Renal cortical epithelial cell (primary cell): ENCODE results near the gene LYSET. TPM values are rescaled to one million over a fixed set of nuclear protein-coding genes. Genes with fewer than 3 reads are reported as not detected.
"Not testable (repeated sequence)": the region's sequence is repeated elsewhere in the genome, so short reads cannot be mapped to it uniquely, and the experiment has no call there.

Experiments used
- DNase-seq: peaks from one replicate; pipeline ENCODE4 v3.0.0-alpha.2; 2011; ENCODE audit warnings: low read depth
- total RNA-seq: library from RNA; depleted of rRNA; stranded (reverse); fragments of >200 nt; gene quantifications from 2 replicates; pipeline ENCODE4 v1.2.3, GENCODE V29; 2014

The LYSET gene
- total RNA-seq, 1 donor from 2014 or later, result 15.9 TPM

DNA sequence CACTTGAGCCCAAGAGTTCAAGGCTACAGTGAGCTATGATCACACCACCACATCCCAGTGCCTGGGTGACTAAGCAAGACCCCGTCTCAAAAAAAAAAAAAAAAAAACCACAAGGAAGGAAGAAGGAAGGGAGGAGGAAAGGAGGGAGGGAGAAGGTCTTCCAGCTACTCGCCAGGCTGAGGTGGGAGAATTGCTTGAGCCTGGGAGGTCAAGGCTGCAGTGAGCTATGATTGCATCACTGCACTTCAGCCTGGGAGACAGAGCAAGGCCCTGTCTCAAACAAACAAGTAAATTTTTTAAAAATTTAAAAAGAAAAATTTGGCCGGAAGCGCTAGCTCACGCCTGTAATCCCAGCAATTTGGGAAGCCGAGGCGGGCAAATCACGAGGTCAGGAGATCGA is 16.5 kb upstream of the LYSET start:
- peak; percentile 58 for DNase-seq

DNA sequence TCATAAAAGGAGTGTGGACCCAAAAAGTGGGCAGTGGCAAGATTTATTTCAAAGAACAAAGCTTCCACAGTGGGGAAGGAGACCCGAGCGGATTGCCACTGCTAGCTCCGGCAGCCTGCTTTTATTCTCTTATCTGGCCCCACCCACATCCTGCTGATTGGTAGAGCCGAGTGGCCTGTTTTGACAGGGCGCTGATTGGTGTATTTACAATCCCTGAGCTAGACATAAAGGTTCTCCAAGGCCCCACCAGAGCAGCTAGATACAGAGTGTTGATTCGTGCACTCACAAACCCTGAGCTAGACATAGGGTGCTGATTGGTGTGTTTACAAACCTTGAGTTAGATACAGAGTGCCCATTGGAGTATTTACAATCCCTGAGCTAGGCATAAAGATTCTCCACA is 15.5 kb upstream of the LYSET start:
- not testable (repeated sequence) for DNase-seq

DNA sequence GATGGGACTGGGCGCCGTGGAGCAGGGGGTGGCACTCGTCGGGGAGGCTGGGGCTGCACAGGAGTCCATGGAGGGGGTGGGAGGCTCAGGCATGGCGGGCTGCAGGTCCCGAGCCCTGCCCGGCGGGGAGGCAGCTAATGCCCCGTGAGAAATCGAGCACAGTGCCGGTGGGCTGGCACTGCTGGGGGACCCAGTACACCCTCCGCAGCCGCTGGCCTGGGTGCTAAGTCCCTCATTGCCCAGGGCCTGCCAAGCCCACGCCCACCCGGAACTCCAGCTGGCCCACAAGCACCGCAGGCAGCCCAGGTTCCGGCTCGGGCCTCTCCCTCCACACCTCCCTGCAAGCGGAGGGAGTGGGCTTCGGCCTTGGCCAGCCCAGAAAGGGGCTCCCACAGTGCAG is 15.0 kb upstream of the LYSET start:
- not testable (repeated sequence) for DNase-seq

DNA sequence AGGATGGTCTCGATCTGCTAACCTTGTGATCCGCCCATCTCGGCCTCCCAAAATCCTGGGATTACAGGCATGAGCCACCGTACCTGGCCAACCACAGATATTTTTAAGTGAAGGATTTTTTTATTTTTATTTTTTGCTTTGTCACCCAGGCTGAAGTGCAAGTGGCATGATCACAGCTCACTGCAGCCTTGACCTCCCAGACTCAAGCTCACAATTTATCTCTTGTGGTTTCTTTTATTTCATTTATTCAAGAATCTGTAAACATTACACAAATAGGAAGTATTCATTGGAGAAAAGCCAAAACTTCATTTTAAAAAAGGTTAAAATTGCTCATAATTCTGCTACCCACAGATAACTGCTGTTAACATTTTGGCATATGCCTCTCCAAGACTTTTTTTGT is 13.7 kb upstream of the LYSET start:
- no peak for DNase-seq

DNA sequence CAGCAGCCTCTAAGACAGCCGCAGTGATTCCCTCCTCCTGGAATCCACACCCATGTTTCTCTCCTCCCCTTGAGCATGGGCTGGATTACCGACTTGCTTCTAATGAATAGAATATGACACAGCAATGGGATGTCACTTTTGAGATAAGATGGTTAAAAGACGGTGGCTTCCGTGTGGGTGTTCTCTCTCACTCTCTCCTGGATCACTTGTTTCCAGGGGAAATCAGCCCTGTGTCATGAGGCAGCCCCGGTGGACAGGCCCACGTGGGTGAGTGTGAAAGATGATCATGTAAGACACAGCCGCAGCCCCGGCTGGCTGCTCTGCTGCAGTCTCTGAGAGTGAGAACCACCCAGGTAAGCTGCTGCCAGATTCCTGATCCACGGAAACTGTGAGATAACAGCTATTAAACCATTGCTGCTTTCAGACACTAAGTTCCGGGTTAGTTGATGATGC is 11.1 kb upstream of the LYSET start:
- DNase-seq, result peak; percentile 30

DNA sequence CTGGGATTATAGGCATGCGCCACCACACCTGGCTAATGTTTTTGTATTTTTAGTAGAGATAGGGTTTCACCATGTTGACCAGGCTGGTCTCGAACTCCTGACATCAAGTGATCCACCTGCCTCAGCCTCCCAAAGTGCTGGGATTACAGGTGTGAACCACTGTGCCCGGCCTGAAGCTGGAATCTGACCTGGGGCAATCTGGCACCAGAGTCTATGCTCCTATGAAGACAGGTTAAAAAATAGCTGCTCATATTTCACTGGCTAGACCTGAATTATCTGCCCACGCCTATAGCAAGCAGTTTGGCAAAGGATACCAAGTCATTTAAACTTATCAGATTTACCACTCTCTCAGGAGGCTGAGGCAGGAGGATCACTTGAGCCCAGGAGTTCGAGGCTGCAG is 10.4 kb upstream of the LYSET start:
- not testable (repeated sequence) for DNase-seq

DNA sequence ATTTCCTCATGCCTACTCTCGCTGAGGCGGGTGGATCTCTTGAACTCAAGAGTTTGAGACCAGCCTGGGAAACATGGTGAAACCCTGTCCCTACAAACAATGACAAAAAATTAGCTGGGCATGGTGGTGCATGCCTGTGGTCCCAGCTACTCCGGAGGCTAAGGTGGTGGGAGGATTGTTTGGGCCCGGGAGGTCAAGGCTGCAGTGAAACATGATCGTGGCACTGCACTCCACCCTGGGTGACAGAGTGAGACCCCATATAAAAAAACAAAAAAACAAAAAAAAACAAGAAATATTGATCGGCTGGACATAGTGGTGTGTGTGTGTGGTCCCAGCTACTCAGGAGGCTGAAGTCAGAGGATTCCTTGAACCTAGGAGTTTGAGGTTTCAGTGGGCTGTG is 9.6 kb upstream of the LYSET start:
- no peak for DNase-seq

DNA sequence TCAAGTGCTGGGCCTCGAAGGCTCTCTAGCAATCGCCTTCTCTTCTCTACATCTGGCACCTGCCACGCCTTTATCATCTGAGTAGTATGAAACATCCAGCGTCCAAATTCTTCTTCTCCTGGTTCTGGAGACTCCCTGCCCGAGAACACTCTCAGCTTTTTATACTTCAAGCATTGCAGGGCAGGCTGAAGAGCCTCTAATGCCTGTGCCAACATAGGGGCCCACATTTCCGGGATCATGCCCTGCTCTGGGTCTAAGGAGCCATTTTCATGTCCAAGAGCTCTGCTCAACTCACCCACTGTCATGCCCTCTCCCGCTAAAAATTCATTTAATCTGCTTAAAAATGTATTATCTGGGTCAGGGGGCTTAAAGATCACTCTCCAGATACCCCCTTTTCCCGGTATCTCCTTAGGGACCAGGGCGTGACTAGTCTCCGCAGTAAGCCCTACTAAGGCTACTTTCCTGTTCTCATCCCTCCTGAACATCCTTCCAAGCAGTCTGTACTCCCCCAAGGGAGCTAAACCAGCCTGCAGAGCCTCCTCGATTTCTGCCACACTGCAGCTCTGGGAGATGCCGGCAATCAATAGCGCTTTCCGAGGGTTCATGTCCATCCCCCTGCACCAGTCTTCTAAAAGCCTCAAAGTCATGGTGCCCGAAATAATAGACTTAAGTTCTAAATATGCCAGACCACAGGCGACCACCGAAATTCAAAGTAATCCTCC is 1.4 kb upstream of the LYSET start:
- no peak for DNase-seq

DNA sequence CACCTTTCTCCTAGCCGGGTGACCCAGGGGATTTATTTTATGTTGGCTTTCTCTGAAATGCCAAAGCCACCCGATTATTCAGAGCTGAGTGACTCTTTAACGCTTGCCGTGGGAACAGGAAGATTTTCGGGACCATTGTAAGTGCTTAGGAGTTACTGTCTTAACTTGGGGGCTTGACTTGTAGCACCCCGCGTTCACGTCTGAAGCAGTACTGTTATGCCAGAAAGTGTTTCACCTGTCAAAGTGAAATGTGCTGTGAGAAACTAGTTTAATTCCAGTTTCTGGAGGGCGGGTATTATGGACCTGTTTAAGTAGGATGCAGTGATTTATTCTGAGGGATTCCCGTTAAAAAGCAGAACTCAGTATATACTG is 218 bp downstream of the LYSET start:
- DNase-seq, result peak; percentile 33

DNA sequence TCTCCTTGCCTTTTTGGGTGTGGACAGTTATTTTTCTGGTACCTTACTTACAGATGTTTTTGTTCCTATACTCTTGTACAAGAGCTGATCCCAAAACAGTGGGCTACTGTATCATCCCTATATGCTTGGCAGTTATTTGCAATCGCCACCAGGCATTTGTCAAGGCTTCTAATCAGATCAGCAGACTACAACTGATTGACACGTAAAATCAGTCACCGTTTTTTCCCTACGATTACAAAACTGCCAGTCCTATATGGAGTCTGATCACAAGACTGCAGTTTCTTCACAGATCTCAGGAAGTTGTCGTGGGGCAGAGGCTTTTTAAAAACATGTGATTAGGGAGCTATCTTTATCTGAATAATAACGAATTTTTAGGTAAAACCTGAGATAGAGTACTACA is 1.3 kb downstream of the LYSET start:
- DNase-seq, result no peak

DNA sequence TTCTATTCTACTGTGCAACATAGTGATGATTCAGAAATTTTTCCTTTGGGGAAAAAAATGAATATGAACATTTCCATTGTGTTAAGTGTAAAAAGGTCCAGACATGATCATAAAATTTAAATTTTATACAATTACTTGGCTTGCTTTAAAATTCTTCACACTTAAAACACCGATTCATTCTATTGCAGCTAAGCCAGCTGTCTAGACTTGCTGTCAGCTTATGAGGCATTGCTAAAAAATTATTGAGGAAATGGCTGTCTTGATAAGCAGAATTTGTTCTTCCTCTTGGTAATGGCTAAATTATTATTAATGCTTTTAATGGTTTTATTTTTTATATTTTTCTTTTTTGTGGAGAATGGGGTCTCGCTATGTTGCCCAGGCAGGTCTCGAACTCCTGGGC is 1.8 kb downstream of the LYSET start:
- no peak for DNase-seq

DNA sequence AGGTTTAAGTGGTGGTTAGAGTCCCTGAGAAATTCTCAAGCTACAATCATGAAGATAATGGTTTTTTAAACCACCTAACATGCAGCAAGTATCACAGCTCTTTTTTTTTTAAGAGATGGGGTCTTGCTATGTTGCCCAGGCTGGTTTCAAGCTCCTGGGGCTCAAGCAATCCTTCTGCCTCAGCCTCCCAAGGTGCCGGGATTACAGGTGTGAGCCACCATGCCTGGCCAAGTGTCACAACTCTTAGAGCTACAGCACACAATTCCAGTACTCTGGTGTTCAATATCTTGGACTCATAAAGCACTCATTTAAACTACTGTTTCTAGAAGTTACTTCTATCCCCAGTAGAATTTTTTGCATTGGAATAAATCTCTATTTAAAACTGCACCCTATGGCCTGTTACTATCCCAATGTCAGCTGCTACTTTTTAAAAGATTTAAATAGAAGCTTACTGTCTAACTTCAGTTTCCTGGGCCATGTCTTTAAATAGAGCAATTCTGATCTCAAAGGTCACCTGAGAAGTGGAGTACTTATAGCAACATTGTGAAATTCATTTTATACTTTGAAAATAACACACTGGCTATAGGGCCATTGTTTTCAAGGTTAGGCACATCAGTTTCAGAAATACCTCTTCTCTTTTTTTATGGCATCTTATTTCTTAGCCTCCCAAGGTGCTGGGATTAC is 10.3 kb downstream of the LYSET start:
- no peak for DNase-seq

DNA sequence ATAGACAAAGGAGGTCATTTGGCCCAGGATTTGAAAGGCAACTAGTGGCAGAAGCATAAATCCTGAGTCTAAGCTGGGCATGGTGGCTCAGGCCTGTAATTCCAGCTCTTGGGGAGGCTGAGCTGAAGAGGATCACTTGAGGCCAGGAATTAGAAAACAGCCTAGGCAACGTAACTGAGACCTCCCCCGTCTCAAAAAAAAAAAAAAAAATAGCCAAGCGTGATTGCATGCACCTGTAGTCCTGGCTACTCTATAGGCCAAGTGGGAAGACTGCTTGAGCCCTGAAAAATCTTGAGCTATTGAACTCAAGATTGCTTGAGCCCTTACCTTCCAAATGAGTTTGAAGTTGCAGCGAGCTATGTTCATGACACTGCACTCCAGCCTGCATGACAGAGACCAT is 13.9 kb downstream of the LYSET start:
- DNase-seq, result no peak

DNA sequence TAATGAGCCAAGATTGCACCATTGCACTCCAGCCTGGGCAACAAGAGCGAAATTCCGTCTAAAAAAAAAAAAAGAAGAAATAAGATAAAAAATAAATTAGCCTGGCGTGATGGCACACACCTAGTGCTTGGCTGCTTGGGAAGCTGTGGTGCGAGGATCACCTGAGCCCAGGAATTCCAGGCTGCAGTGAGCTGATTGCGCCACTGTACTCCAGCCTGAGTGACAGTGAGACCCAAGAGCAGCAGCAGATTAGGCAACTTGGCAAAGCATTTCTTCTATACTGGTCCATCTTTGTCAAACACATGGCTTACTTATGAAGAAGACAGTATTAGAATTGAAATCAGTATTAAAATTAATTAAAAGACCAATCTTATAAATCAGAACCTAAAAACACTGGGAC is 15.4 kb downstream of the LYSET start:
- no peak for DNase-seq

DNA sequence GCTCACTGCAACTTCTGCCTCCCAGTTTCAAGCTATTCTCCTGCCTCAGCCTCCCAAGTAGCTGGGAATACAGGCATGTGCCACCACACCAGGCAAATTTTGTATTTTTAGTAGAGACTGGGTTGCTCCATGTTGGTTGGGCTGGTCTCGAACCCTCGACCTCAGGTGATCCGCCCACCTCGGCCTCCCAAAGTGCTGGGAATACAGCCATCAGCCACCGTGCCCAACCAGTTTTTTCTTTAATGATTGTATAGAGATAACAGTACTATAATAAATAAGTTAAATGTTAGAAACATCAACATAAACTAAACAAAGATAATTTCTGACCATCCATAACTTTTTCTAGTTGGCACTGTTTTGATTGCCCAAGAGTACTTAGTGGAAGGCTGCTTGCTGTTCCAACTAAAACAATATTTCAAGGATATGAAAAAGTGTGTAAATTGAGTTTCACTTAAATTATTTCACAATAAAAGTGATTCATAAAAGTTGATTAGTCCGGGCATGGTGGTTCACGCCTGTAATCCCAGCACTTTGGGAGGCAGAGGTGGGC is 16.1 kb downstream of the LYSET start:
- no peak for DNase-seq

DNA sequence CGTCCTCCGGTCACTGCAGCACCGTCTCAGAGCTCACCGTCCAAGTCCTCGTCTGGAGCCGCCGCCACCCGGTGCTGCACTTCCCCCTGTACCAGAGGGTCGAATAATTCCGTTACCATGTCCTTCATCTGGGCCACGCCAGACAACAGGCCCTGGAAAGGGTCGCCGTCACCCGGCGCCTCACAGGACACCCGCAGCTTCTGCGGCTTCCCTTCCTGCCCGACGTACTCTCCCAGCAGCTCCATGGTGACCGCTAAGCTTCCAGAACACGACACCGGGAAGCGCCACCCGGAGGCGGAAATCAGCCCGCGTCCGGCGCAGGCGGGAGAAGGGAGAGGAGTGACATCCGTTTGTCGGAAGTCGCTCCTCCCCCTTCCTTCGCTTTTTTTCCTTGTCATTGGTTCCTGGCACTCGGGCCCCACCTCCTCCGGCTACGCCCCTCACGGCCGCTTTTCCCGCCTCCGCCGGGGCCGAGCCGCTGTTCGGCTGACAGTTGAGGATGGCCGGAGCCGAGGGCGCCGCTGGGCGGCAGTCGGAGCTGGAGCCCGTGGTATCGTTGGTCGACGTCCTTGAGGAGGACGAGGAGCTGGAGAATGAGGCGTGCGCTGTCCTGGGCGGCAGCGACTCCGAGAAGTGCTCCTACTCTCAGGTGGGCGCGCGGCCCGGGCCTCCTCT is 21.8 kb downstream of the LYSET start, which contains the start of the genes GON7 and UBR7:
GON7 (minus strand) TSS at position 273 of the 675 bp plus-strand sequence; CDS start at position 245, 28 bp downstream.
UBR7 (plus strand) TSS at position 464 of the 675 bp plus-strand sequence; CDS start at position 500, 36 bp downstream.
- DNase-seq, result peak; percentile 94

DNA sequence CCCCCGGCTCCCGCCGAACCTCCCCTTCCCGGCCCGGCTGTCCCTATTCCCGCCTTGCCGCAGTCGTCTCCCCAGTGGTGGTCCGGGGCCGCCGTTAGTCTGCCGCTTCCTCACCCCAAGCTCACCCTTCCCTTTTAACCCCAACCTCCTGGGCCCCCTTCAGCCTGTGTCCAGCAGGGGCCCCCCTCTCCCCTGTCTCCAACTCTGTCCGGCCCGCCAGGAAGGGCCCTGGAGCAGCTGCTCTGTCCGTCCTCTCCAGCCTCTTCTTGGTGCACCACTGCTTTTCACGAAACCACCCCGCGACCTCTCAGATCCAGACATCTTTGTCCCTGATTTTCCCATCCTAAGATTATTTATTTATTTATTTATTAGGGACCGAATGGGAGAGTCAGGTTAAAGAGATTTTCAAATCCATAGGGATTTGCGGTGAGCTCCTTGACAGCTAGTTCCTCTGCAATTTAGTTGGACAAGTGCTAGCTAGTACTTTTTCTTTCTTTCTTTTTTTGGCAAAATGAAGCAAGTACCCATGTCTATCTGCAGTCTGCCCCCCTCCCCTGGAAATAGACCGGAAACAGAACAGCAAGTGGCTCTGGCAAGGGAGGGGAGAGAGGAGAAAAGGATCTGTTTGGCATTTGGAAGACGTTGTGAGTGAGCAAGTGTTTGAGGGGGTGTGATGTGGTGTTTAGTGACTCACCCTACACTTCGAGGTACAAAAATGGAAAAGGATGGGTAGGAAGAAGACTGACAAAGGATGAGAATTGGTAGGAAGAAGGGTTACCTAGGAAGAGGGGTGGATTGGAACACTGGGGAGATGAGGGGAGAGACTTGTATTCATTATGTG is 22.6 kb downstream of the LYSET start:
- peak; percentile 53 for DNase-seq

DNA sequence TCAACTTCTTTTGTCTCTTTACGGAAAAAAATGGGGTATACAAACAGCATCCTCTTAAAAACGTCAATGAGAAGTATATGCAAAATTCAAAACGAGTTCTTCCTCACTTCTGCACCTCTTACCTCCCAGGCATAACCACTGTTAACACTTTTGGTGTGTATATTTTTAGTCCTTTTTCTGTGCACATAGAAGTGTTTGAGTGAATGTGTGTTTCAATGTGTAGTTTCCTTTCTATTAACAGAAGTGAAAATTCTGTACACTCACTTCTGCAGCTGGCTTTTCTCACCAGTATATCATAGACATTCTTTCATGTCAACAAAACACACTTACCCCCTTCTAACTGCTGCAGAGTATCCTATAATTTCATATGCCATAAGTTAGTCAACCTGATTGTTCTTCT is 27.3 kb downstream of the LYSET start:
- DNase-seq, result no peak

DNA sequence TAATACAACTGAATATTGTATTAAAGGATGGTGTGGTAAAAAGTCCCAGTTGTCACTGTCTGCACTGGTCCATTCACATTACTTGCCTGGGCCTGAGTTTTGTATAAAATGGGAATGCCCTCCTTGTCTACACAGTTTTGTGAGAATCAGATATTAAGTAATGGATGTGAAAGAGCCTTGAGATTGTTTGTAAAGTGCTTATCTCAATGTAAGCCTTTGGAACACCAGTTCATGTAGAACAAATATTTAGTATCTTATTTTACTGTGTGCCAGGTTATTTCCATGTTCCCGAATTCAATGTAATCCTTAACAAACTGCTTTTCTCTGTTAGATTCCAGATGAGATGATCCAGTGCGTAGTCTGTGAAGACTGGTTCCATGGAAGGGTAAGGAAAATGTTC is 29.5 kb downstream of the LYSET start:
- no peak for DNase-seq

DNA sequence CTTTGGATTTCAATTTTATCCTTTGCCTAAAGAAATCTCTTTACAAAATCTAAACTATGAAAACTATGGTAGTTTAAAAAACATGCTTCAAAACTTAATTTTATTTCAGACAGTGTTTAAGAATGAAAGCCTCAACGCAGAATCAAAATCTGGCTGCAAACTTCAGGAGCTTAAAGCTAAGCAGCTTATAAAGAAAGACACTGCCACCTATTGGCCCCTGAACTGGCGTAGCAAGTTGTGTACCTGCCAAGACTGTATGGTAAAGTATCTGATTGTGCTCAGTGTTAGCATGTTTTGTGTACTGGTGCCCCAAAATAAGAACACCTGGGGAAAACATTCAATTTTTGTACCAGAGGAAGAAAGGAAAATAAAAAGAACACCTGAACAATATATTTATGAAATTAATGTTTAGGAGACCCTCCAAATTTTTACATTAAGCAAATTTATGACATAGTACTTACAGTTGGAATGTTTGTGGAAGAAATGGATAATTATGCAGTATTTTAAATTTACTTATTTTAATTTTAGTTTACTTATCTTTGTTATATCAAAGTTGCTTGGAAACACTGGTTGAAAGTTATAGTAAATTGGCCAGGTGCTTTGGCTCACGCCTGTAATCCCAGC is 34.1 kb downstream of the LYSET start:
- peak; percentile 82 for DNase-seq

DNA sequence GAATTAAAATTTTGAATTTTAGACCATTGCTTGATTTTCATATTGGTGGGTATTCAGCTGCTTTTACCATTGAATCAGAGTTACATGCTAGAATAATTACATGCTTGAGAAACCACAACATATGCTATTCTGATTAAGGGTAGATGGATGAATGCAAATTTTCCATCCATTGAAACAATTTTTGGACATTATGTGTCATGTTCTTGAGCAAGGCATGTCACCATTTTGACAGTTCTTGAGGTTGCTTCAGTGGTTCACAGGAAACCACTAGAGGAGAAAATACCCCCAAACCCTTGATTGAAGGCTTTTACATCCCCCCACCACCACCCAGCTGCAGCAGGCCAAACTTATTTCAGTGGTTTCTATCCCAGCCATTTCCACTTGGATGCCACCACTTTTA is 35.4 kb downstream of the LYSET start:
- DNase-seq, result no peak
